Epithelial cell of esophagus (primary cell): ENCODE results near the gene SH3BP4.
A peak's percentile ranks its signal among the peaks of the same experiment; 100 is the strongest.

ENCODE experiments used
- DNase-seq: peaks from one replicate; pipeline ENCODE4 v3.0.0; 2010; ENCODE audit warnings: low read depth
- H3K4me3 ChIP-seq: 2 replicates; pipeline ENCODE4 v1.5.1; 2011; ENCODE audit warnings: mild to moderate bottlenecking, low read length, control low read depth
- TF ChIP-seq, protein P1 (sequence below): IDR thresholded peaks from 2 replicates; pipeline ENCODE4 v1.5.1; 2011; ENCODE audit warnings: low read depth, mild to moderate bottlenecking, low read length, control low read depth, inconsistent platforms; ENCODE audit not compliant: insufficient read depth; ENCODE audit errors: missing control alignments

Gene SH3BP4

DNA sequence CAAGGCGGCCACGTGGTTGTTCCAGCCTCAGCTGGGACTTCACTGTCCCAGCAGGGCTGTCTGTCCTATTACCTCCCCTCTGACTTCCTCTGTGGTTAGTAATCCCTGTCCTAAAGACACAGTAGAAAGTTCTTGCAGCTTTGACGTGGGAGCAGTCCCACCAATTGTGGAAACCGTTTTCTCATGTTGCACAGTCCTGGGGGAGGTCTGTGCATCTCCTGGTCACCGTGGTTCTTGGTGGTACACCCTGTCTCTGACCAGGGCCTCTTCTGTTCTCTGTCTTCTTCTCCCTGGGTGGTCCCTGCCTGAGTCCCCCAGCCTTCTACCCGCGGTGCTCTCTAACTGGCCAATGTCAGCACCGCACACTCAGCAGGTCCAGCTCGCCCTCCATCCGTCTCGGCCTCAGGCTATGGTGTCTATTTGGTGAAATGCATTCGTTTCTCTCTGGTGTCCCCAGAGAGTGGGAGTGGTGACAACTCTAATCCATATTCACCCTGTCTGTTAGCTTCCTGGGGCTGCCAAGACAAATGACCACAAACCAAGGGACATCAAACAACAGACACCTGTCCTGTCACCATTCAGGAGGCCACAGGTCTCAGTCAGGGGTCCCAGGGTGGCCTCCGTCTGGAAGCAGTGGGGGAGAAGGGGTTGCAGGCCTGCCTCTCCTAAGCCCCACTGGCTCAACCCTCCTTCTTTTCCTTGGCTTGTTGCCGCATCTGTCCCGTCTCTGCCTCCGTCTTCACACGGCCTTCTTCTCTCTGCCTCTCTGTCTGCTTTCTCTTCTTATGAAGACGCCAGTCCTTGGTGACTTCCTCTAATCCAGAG is 99.8 kb downstream of the SH3BP4 start:
- H3K4me3 ChIP-seq, result no peak overlapping the region
- TF ChIP-seq, protein P1, sequence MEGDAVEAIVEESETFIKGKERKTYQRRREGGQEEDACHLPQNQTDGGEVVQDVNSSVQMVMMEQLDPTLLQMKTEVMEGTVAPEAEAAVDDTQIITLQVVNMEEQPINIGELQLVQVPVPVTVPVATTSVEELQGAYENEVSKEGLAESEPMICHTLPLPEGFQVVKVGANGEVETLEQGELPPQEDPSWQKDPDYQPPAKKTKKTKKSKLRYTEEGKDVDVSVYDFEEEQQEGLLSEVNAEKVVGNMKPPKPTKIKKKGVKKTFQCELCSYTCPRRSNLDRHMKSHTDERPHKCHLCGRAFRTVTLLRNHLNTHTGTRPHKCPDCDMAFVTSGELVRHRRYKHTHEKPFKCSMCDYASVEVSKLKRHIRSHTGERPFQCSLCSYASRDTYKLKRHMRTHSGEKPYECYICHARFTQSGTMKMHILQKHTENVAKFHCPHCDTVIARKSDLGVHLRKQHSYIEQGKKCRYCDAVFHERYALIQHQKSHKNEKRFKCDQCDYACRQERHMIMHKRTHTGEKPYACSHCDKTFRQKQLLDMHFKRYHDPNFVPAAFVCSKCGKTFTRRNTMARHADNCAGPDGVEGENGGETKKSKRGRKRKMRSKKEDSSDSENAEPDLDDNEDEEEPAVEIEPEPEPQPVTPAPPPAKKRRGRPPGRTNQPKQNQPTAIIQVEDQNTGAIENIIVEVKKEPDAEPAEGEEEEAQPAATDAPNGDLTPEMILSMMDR, result no peak
- DNase-seq, result no peak

DNA sequence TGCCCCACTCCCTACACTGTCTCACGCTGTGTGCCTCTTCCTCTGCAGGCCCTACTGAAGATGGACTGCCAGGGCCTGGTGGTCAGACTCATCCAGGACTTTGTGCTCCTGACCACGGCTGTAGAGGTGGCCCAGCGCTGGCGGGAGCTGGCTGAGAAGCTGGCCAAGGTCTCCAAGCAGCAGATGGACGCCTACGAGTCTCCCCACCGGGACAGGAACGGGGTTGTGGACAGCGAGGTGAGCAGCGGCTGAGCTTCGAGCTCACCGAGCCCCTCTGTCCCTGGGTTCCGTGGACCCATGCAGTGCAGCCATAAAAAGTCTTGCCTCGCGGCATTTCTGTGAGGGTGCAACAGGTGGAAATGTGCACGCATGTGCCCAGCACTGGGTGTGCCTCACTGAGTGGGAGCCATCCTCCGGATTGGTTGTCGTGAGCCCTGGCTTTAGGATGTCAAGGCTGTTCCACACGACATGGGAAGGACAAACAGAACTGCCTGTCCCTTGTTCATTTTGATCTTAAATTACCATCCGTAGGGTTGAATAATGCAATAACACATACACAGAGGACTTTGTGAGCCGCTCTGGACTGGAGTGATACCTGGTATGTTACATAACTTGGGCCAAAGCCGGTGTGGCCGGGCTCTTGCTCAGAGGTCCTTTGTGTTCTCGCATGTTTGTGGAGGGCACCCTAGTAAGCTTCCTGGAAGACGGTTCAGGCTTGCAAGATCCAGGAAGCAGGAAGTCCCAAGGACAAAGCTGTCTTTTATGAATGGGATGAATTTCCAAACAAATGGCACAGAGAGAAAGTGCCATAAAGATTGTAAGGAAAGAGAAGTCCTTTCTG is 100.9 kb downstream of the SH3BP4 start:
- no peak overlapping the region for H3K4me3 ChIP-seq
- TF ChIP-seq, protein P1, result no peak
- DNase-seq, result no peak

GRCh38 chr2:235053651-235054050 is 101.8 kb downstream of the SH3BP4 start:
- H3K4me3 ChIP-seq, result no peak overlapping the region
- TF ChIP-seq, protein P1, result no peak
- no peak for DNase-seq

- no peak overlapping the region for H3K4me3 ChIP-seq
- TF ChIP-seq, protein P1, result no peak
- DNase-seq, result no peak
Measured at GRCh38 chr2:235054475-235054874, 102.7 kb downstream of the SH3BP4 start.

GRCh38 chr2:235054919-235055318 is 103.1 kb downstream of the SH3BP4 start:
- TF ChIP-seq, protein P1, result no peak
- DNase-seq, result no peak
- no peak overlapping the region for H3K4me3 ChIP-seq

- H3K4me3 ChIP-seq, result no peak overlapping the region
- peak; percentile 67 for DNase-seq
- TF ChIP-seq, protein P1, result peak; percentile 91
Measured at GRCh38 chr2:235055891-235056516, 104.2 kb downstream of the SH3BP4 start.
